ENCODE data around the gene PIK3C2G. TPM values are rescaled to one million over a fixed set of nuclear protein-coding genes. Genes with fewer than 3 reads are reported as not detected.

Gene PIK3C2G
- total and polyA plus RNA-seq, 3 donors from 2014 or later: 0.55 to 1.1 (median 0.62) TPM

- intact Hi-C loops (cut with DNase I; ENCODE audit: low total_unique reads): no loop called here
- H3K27me3 ChIP-seq: no peaks in the 10 kb centered on the region
- H3K27ac ChIP-seq: no peak overlapping the region
- H3K4me3 ChIP-seq: no peak overlapping the region
- no peak for DNase-seq
- no peaks in the 10 kb centered on the region for H3K9me3 ChIP-seq
- 82 to 90% methylated on average over 2 of the region's 2 CpGs for WGBS, 2 donors
- TF ChIP-seq, protein P1, sequence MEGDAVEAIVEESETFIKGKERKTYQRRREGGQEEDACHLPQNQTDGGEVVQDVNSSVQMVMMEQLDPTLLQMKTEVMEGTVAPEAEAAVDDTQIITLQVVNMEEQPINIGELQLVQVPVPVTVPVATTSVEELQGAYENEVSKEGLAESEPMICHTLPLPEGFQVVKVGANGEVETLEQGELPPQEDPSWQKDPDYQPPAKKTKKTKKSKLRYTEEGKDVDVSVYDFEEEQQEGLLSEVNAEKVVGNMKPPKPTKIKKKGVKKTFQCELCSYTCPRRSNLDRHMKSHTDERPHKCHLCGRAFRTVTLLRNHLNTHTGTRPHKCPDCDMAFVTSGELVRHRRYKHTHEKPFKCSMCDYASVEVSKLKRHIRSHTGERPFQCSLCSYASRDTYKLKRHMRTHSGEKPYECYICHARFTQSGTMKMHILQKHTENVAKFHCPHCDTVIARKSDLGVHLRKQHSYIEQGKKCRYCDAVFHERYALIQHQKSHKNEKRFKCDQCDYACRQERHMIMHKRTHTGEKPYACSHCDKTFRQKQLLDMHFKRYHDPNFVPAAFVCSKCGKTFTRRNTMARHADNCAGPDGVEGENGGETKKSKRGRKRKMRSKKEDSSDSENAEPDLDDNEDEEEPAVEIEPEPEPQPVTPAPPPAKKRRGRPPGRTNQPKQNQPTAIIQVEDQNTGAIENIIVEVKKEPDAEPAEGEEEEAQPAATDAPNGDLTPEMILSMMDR (IDR thresholded peaks at IDR 0.05): no peak
- TF ChIP-seq POLR2A (IDR thresholded peaks at IDR 0.05): no peak
- H3K36me3 ChIP-seq (ENCODE audit: low read depth, missing control alignments): no peaks in the 10 kb centered on the region
- no peaks in the 10 kb centered on the region for H3K4me1 ChIP-seq
These were observed 371.5 kb downstream of the PIK3C2G start for GRCh38 chr12:18632848-18633247.

DNA sequence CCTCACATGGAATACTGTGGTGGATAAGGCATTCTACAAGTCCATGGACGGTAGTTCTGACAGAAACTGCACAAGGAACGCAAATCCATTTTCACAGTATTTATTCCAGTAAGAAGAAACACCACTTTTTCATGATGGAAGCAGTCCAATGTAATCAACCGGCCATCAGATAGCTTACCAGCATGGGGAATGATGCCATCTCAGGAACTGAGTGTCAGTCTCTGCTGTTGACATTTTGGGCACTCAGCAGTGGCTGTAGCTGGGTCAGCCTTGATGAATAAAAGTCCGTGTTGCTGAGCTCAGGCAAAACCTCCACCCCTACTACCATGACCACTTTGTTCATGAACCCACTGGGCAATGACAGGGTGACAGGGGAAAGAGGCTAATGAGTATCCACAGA lies 373.1 kb downstream of the PIK3C2G start:
- H3K9me3 ChIP-seq: no peaks in the 10 kb centered on the region
- no peak overlapping the region for H3K4me3 ChIP-seq
- no peak for DNase-seq
- H3K4me1 ChIP-seq: no peaks in the 10 kb centered on the region
- intact Hi-C loops (cut with DNase I; ENCODE audit: low total_unique reads): no loop called here
- no peaks in the 10 kb centered on the region for H3K36me3 ChIP-seq (ENCODE audit: low read depth, missing control alignments)
- no peaks in the 10 kb centered on the region for H3K27me3 ChIP-seq
- no peak for TF ChIP-seq POLR2A (IDR thresholded peaks at IDR 0.05)
- H3K27ac ChIP-seq: no peak overlapping the region
- whole genome bisulfite sequencing, 2 donors: 62 to 82% methylated on average over 4 of the region's 4 CpGs

- no peak for DNase-seq
These were observed 379.1 kb downstream of the PIK3C2G start for GRCh38 chr12:18640321-18640955.

DNA sequence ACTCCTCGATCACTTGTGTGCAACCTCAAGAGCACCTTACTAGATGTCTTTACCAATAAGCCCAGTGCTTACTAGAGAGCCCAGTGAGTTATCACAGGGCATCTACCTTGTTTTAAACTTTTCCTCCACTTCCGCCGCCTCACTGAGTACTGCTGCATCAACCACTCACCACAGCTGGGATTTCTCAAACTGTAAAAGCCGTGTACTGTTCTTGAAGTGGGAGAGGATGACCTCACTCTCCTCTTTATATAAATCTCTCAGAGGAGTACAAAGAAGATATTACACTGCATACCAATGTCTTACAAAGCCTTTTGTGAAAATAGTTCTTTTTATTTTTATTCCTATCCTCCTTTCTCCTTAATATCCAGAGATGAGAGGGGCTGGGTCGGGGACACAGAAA lies 382.4 kb downstream of the PIK3C2G start:
- no peak for DNase-seq
- Histone ChIP-seq H3K36me3 (ENCODE audit: low read depth, missing control alignments) (no peaks in the 10 kb centered on the region), H3K9me3 (no peaks in the 10 kb centered on the region), H3K27ac (no peak overlapping the region), H3K4me1 (no peaks in the 10 kb centered on the region), H3K27me3 (no peaks in the 10 kb centered on the region), H3K4me3 (no peak overlapping the region)
- intact Hi-C loops (cut with DNase I; ENCODE audit: low total_unique reads): no loop called here
- 45 to 50% methylated on average over 5 of the region's 5 CpGs for WGBS, 2 donors
- no peak for TF ChIP-seq POLR2A (IDR thresholded peaks at IDR 0.05)
- TF ChIP-seq, protein P1 (IDR thresholded peaks at IDR 0.05): no peak

More at GRCh38 chr12:18640321-18640955, 379.1 kb downstream of the PIK3C2G start:
- Histone ChIP-seq H3K4me1 (no peaks in the 10 kb centered on the region), H3K4me3 (no peak overlapping the region), H3K9me3 (no peaks in the 10 kb centered on the region), H3K27ac (no peak overlapping the region), H3K27me3 (no peaks in the 10 kb centered on the region), H3K36me3 (ENCODE audit: low read depth, missing control alignments) (no peaks in the 10 kb centered on the region)
- intact Hi-C loops (cut with DNase I; ENCODE audit: low total_unique reads): no loop called here
- WGBS, 2 donors: 60 to 61% methylated on average over 4 of the region's 4 CpGs
- no peak for TF ChIP-seq POLR2A (IDR thresholded peaks at IDR 0.05)
- TF ChIP-seq, protein P1 (IDR thresholded peaks at IDR 0.05): no peak

GRCh38 chr12:18644564-18644963 lies 383.2 kb downstream of the PIK3C2G start:
- 87 to 91% methylated on average over 3 of the region's 3 CpGs for WGBS, 2 donors
- TF ChIP-seq, protein P1 (IDR thresholded peaks at IDR 0.05): no peak
- TF ChIP-seq POLR2A (IDR thresholded peaks at IDR 0.05): no peak
- intact Hi-C loops (cut with DNase I; ENCODE audit: low total_unique reads): no loop called here

More at GRCh38 chr12:18644564-18644963, 383.2 kb downstream of the PIK3C2G start:
- H3K27me3 ChIP-seq: no peaks in the 10 kb centered on the region
- H3K9me3 ChIP-seq: no peaks in the 10 kb centered on the region
- no peak for DNase-seq
- H3K4me3 ChIP-seq: no peak overlapping the region
- no peaks in the 10 kb centered on the region for H3K4me1 ChIP-seq
- H3K36me3 ChIP-seq (ENCODE audit: low read depth, missing control alignments): no peaks in the 10 kb centered on the region
- H3K27ac ChIP-seq: no peak overlapping the region

All from testis (tissue), 3 donors.